HepG2 (cell line): ENCODE measurements around the gene ENPP7. TPM values are rescaled to one million over a fixed set of nuclear protein-coding genes. Genes with fewer than 3 reads are reported as not detected.

Source experiments
- CBX1 ChIP-seq: IDR thresholded peaks from one replicate; pipeline ENCODE4 v1.6.1; 2016; ENCODE audit warnings: antibody characterized with exemption, low read depth
- FOSL1 ChIP-seq: sonication (generic); formaldehyde crosslinking; IDR thresholded peaks from 2 replicates; pipeline ENCODE4 v1.9.0; 2021; ENCODE audit warnings: missing genetic modification reagents, borderline replicate concordance
- FOXM1 ChIP-seq: sonication (generic); formaldehyde crosslinking; IDR thresholded peaks from 2 replicates; pipeline ENCODE4 v1.5.0; 2020; ENCODE audit warnings: missing genetic modification reagents
- HMG20A ChIP-seq: IDR thresholded peaks from 2 replicates; pipeline ENCODE4 v1.6.1; 2016; ENCODE audit warnings: borderline replicate concordance
- KDM6A ChIP-seq: IDR thresholded peaks from 2 replicates; pipeline ENCODE4 v1.6.1; 2016; ENCODE audit warnings: low read depth
- SMAD9 ChIP-seq: sonication (generic); formaldehyde crosslinking; IDR thresholded peaks from 2 replicates; pipeline ENCODE4 v1.5.1; 2020; ENCODE audit warnings: mild to moderate bottlenecking, missing genetic modification reagents
- ZBTB39 ChIP-seq: sonication (generic); formaldehyde crosslinking; IDR thresholded peaks from 2 replicates; pipeline ENCODE4 v1.5.0; 2020; ENCODE audit warnings: missing genetic modification reagents
- ZNF180 ChIP-seq: sonication (generic); formaldehyde crosslinking; IDR thresholded peaks from 2 replicates; pipeline ENCODE4 v1.4.0; 2020; ENCODE audit warnings: low read depth, missing genetic modification reagents, borderline replicate concordance
- ZNF547 ChIP-seq: sonication (generic); formaldehyde crosslinking; IDR thresholded peaks from 2 replicates; pipeline ENCODE4 v1.5.1; 2020; ENCODE audit warnings: mild to moderate bottlenecking, missing genetic modification reagents
- ZNF567 ChIP-seq: sonication (generic); formaldehyde crosslinking; IDR thresholded peaks from 2 replicates; pipeline ENCODE4 v1.8.1; 2023; ENCODE audit warnings: mild to moderate bottlenecking, missing genetic modification reagents, borderline replicate concordance
- ZNF616 ChIP-seq: sonication (generic); formaldehyde crosslinking; IDR thresholded peaks from 2 replicates; pipeline ENCODE4 v1.5.0; 2020; ENCODE audit warnings: low read depth, mild to moderate bottlenecking, missing genetic modification reagents
- ZNF720 ChIP-seq: sonication (generic); formaldehyde crosslinking; IDR thresholded peaks from 2 replicates; pipeline ENCODE4 v1.4.0; 2020; ENCODE audit warnings: missing genetic modification reagents
- ZNF792 ChIP-seq: IDR thresholded peaks from 2 replicates; pipeline ENCODE4 v1.6.1; 2016
- polyA plus RNA-seq, 8 experiments: library from polyadenylated mRNA; depleted of rRNA in 3 of 8; stranded (reverse) in 7 of 8; unstranded in 1 of 8; fragments of >200 nt; fragmentation: Illumina TruSeq in 4 of 8; extraction: Trizol in 4 of 8; gene quantifications; 2 replicates each; pipeline versions ENCODE4 v1.2.1 to v1.2.3, GENCODE V29; 2011 to 2016; ENCODE audit warnings: low read depth in 4 of 8, missing spikeins in 1 of 8, mixed read lengths in 1 of 8; ENCODE audit not compliant: insufficient read depth in 1 of 8
- total RNA-seq, 5 experiments: library from RNA; depleted of rRNA; stranded (reverse); fragments of >200 nt; fragmentation: Illumina TruSeq; extraction: Trizol; gene quantifications; 2 replicates each; pipeline ENCODE4 v1.2.3, GENCODE V29; 2016; ENCODE audit warnings: low read depth in 1 of 5
- TF ChIP-seq, protein P1 (sequence below), 2 experiments: sonication (generic) in 1 of 2; formaldehyde crosslinking in 1 of 2; IDR thresholded peaks; 2 replicates each; pipeline versions ENCODE4 v1.6.1 to v1.9.0; 2014 to 2022; ENCODE audit warnings: antibody characterized with exemption in 1 of 2, borderline replicate concordance in 1 of 2, inconsistent platforms in 1 of 2, low read depth in 1 of 2, missing genetic modification reagents in 1 of 2
- TF ChIP-seq, protein P2 (sequence below): sonication (generic); formaldehyde crosslinking; IDR thresholded peaks from 2 replicates; pipeline ENCODE4 v1.4.0; 2020; ENCODE audit warnings: missing genetic modification reagents
- TF ChIP-seq, protein P3 (sequence below): sonication (generic); formaldehyde crosslinking; IDR thresholded peaks from 2 replicates; pipeline ENCODE4 v1.4.0; 2020; ENCODE audit warnings: missing genetic modification reagents; ENCODE audit errors: not compliant biosample characterization
- TF ChIP-seq, protein P4 (sequence below): IDR thresholded peaks from 2 replicates; pipeline ENCODE4 v1.6.1; 2016; ENCODE audit warnings: missing compliant biosample characterization, missing genetic modification reagents, borderline replicate concordance

ENPP7 gene
- total and polyA plus RNA-seq, 2 of the 13 experiments (the other 11 are each of a cell fraction or from before 2014, with no cell fraction given) = 1.1 to 2.2 TPM

DNA sequence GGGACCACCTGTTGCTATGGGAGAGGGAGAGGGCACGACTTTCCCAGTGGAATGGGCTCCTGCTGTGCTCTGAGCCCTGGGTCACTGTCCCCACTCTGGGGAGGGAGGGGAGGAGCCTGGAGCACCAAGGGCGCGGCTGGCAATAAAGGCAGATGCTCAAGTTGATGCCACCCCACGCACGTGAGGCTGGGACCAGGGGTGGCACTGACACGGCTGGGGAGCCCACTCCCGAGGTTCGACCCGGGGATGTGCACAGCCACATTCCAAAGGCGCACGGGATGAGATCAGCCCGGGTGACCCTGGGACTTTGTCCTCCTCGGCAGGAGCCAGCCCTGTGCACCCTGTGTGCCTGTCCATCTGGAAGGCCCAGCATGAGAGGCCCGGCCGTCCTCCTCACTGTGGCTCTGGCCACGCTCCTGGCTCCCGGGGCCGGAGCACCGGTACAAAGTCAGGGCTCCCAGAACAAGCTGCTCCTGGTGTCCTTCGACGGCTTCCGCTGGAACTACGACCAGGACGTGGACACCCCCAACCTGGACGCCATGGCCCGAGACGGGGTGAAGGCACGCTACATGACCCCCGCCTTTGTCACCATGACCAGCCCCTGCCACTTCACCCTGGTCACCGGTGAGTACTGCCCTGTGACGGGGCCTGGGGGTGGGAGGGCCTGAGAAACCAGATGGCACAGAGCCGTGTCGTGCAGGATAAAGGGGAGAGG, at the start of gene ENPP7 (continued):
- TF ChIP-seq, protein P1, sequence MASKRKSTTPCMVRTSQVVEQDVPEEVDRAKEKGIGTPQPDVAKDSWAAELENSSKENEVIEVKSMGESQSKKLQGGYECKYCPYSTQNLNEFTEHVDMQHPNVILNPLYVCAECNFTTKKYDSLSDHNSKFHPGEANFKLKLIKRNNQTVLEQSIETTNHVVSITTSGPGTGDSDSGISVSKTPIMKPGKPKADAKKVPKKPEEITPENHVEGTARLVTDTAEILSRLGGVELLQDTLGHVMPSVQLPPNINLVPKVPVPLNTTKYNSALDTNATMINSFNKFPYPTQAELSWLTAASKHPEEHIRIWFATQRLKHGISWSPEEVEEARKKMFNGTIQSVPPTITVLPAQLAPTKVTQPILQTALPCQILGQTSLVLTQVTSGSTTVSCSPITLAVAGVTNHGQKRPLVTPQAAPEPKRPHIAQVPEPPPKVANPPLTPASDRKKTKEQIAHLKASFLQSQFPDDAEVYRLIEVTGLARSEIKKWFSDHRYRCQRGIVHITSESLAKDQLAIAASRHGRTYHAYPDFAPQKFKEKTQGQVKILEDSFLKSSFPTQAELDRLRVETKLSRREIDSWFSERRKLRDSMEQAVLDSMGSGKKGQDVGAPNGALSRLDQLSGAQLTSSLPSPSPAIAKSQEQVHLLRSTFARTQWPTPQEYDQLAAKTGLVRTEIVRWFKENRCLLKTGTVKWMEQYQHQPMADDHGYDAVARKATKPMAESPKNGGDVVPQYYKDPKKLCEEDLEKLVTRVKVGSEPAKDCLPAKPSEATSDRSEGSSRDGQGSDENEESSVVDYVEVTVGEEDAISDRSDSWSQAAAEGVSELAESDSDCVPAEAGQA (IDR thresholded peaks at IDR 0.05; ENCODE audit: low read depth) = no peak
- TF ChIP-seq, protein P1 (CRISPR knock-in tag; IDR thresholded peaks at IDR 0.05; ENCODE audit: borderline replicate concordance) = no peak
- TF ChIP-seq, protein P2, sequence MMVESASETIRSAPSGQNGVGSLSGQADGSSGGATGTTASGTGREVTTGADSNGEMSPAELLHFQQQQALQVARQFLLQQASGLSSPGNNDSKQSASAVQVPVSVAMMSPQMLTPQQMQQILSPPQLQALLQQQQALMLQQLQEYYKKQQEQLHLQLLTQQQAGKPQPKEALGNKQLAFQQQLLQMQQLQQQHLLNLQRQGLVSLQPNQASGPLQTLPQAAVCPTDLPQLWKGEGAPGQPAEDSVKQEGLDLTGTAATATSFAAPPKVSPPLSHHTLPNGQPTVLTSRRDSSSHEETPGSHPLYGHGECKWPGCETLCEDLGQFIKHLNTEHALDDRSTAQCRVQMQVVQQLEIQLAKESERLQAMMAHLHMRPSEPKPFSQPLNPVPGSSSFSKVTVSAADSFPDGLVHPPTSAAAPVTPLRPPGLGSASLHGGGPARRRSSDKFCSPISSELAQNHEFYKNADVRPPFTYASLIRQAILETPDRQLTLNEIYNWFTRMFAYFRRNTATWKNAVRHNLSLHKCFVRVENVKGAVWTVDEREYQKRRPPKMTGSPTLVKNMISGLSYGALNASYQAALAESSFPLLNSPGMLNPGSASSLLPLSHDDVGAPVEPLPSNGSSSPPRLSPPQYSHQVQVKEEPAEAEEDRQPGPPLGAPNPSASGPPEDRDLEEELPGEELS = no peak
- TF ChIP-seq HMG20A (CRISPR knock-in tag) = no peak
- TF ChIP-seq, protein P3, sequence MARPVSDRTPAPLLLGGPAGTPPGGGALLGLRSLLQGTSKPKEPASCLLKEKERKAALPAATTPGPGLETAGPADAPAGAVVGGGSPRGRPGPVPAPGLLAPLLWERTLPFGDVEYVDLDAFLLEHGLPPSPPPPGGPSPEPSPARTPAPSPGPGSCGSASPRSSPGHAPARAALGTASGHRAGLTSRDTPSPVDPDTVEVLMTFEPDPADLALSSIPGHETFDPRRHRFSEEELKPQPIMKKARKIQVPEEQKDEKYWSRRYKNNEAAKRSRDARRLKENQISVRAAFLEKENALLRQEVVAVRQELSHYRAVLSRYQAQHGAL (CRISPR knock-in tag) = no peak
- no peak for TF ChIP-seq CBX1
- TF ChIP-seq FOXM1 (CRISPR knock-in tag) = no peak
- TF ChIP-seq KDM6A (CRISPR knock-in tag) = 0 out of 2 replicates have a peak, but pooled peaks have one; percentile 14
- no peak for TF ChIP-seq ZNF180 (CRISPR knock-in tag)
- no peak for TF ChIP-seq ZBTB39 (CRISPR knock-in tag)
- no peak for TF ChIP-seq ZNF567
- 0 out of 2 replicates have a peak, but pooled peaks have one; percentile 23 for TF ChIP-seq ZNF616
- TF ChIP-seq ZNF547 = no peak
- TF ChIP-seq FOSL1 (CRISPR knock-in tag) = no peak
- no peak for TF ChIP-seq SMAD9 (CRISPR knock-in tag)
- no peak for TF ChIP-seq ZNF792 (CRISPR knock-in tag)
- TF ChIP-seq, protein P4, sequence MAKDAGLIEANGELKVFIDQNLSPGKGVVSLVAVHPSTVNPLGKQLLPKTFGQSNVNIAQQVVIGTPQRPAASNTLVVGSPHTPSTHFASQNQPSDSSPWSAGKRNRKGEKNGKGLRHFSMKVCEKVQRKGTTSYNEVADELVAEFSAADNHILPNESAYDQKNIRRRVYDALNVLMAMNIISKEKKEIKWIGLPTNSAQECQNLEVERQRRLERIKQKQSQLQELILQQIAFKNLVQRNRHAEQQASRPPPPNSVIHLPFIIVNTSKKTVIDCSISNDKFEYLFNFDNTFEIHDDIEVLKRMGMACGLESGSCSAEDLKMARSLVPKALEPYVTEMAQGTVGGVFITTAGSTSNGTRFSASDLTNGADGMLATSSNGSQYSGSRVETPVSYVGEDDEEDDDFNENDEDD (CRISPR knock-in tag) = peak; percentile 33; the same call in 1 of the 2 replicates
- no peak for TF ChIP-seq ZNF720 (CRISPR knock-in tag)
